ENCODE measurements around the gene FOLR2.

DNA sequence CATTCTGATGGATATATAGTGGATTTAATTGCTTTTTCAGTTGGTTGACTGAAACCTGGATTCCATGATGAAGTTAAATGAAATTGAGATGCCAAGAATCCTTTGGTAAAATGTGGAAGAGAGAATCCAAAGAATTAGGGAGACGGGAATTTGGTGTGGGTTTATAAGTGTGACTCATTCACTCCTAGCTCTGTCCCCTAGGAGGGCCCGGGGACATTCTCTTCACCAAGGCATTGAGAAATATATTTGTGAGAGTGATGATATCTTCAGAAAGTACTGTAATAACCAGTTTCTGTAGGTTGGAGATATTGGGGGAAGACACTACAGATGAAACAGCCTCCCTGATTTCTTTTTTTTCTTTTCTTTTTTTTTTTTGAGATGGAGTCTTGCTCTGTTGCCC is 41.0 kb downstream of the FOLR2 start:
- TF ChIP-seq EZH2 (IDR thresholded peaks at IDR 0.05; ENCODE audit: insufficient read depth, poor library complexity, severe bottlenecking) (no peak), EZH2phosphoT487 (IDR thresholded peaks at IDR 0.05; ENCODE audit: insufficient read depth, low read depth) (no peak)
